SK-N-MC (cell line): Measurements from ENCODE around the gene PTPRG.

ENCODE experiments used
- DNase-seq: peaks from one replicate; pipeline ENCODE4 v3.0.0-alpha.2; 2011; ENCODE audit warnings: low read depth, low spot score
- H3K27ac ChIP-seq: fragments of 200-600 bp; sonication (generic); 2 replicates; pipeline ENCODE4 v1.5.1; 2016; ENCODE audit warnings: mixed run types
- H3K36me3 ChIP-seq: fragments of 200-600 bp; sonication (generic); 2 replicates; pipeline ENCODE4 v1.6.1; 2017; ENCODE audit warnings: antibody characterized with exemption, low read length, mixed read lengths; ENCODE audit not compliant: insufficient read depth
- H3K4me3 ChIP-seq: fragments of 200-600 bp; sonication (generic); 2 replicates; pipeline ENCODE4 v1.5.1; 2016
- H3K9ac ChIP-seq: fragments of 200-600 bp; sonication (generic); 2 replicates; pipeline ENCODE4 v1.8.0; 2017; ENCODE audit warnings: mixed run types, mixed read lengths; ENCODE audit not compliant: insufficient read length
- H3K9me3 ChIP-seq: fragments of 200-600 bp; sonication (generic); 2 replicates; pipeline ENCODE4 v1.6.1; 2017; ENCODE audit warnings: low read depth, mild to moderate bottlenecking, antibody characterized with exemption, low read length, moderate library complexity, mixed read lengths
- EZH2 ChIP-seq: fragments of 200-600 bp; sonication (generic); IDR thresholded peaks from one replicate; pipeline ENCODE4 v1.6.1; 2017; ENCODE audit warnings: antibody characterized with exemption
- FOXP2 ChIP-seq: optimal IDR thresholded peaks from 2 replicates; pipeline ENCODE3; 2011; ENCODE audit warnings: mild to moderate bottlenecking, moderate library complexity; ENCODE audit not compliant: insufficient read depth; ENCODE audit errors: extremely low read length, control extremely low read depth
- POLR2AphosphoS5 ChIP-seq: IDR thresholded peaks from 2 replicates; pipeline ENCODE4 v1.6.1; 2012; ENCODE audit warnings: mild to moderate bottlenecking, low read depth, low read length, borderline replicate concordance

Gene PTPRG

DNA sequence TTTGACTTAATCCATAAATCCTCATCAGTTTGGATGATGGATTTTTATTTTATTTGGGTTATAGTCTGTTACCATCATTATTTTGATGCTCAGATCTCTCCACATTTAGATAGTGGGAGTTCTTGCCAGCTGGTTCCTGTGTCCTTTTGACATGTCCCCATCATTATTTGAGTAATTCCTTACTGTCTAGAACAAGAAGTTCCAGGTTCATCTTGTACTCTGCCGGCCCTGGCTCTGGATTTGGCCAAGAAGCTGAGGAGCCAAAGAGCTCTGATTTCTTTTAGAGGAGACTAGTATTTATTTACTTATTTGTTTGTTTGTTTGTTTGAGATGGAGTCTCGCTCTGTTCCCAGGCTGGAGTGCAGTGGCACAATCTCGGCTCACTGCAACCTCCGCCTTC lies 54.3 kb downstream of the PTPRG start:
- Histone ChIP-seq H3K9ac (no peak overlapping the region), H3K4me3 (no peak overlapping the region), H3K9me3 (no peaks in the 10 kb centered on the region), H3K27ac (no peak overlapping the region), H3K36me3 (no peaks in the 10 kb centered on the region)
- no peak for DNase-seq
- TF ChIP-seq EZH2 (no peak), POLR2AphosphoS5 (no peak), FOXP2 (no peak)

GRCh38 chr3:61616586-61616985 lies 55.2 kb downstream of the PTPRG start:
- no peak for DNase-seq
- no peak overlapping the region for H3K27ac ChIP-seq
- TF ChIP-seq POLR2AphosphoS5 (no peak), EZH2 (no peak), FOXP2 (no peak)

DNA sequence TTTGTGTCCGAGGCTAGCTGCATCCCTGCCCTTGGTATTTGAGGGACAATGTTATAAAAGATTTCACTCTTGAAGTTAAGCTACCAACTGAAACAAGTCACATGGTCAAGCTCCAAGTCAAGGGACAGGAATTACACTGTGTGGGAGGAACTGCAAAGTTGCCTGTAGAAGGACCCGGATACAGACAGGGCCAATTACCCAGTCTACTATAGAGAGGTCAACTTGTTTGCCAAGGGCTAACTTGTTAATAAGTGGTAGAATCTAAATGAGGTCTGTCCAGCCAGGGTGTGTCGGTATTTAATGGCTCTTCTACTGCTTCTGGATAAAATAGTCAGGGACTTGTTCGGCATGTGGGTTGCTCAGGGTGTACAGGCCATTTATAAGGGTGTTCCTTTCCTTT lies 55.7 kb downstream of the PTPRG start:
- H3K27ac ChIP-seq = no peak overlapping the region
- no peak for DNase-seq
- H3K9me3 ChIP-seq = no peaks in the 10 kb centered on the region
- no peak overlapping the region for H3K4me3 ChIP-seq
- H3K36me3 ChIP-seq = no peaks in the 10 kb centered on the region
- TF ChIP-seq FOXP2 (no peak), POLR2AphosphoS5 (no peak), EZH2 (no peak)
- no peak overlapping the region for H3K9ac ChIP-seq

More at GRCh38 chr3:61616586-61616985, 55.2 kb downstream of the PTPRG start:
- Histone ChIP-seq H3K9ac (no peak overlapping the region), H3K4me3 (no peak overlapping the region), H3K9me3 (no peaks in the 10 kb centered on the region), H3K36me3 (no peaks in the 10 kb centered on the region)

- DNase-seq = no peak
- H3K36me3 ChIP-seq = no peaks in the 10 kb centered on the region
- H3K27ac ChIP-seq = no peak overlapping the region
- H3K9ac ChIP-seq = no peak overlapping the region
- H3K9me3 ChIP-seq = no peaks in the 10 kb centered on the region
- H3K4me3 ChIP-seq = no peak overlapping the region
- TF ChIP-seq EZH2 = no peak
Measured at GRCh38 chr3:61617651-61618050, 56.3 kb downstream of the PTPRG start.

DNA sequence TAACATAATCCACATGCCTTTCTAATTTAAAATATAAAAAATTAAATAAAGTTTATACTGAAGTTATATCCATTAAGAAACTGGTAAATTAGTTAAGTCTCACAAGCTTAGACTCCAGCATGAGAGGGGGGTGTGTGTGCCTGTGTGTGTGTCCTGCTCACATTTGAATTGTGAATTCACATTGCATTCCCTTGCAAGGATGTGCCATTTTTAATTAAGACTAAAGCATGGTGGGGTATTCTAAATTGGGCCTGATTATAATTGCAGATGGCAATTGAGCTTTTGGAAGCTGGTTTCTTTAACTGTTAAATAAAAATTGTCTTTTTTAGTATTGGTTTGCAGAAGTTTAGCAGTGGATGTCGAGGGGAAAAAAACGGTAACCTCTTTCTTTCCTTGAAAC lies 56.9 kb downstream of the PTPRG start:
- Histone ChIP-seq H3K9me3 (no peaks in the 10 kb centered on the region), H3K4me3 (no peak overlapping the region), H3K27ac (no peak overlapping the region), H3K9ac (no peak overlapping the region), H3K36me3 (no peaks in the 10 kb centered on the region)
- DNase-seq = no peak
- TF ChIP-seq FOXP2 = no peak

DNA sequence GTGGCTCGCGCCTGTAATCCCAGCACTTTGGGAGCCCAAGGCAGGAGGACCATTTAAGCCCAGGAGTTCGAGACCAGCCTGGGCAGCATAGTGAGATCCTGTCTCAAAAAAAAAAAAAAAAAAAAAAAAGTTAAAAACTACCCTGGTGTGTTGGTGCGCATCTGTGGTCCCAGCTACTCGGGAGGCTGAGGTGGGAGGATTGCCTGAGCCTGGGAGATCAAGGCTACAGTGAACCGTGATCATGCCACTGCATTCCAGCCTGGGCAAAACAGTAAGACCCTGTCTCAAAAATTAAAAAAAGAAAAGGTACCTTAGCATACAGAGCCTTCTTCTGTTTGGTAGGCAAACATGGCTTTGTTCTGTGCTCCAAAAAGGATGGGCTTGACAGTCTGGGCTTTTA lies 57.5 kb downstream of the PTPRG start:
- no peaks in the 10 kb centered on the region for H3K9me3 ChIP-seq
- no peak overlapping the region for H3K27ac ChIP-seq
- DNase-seq = no peak
- no peak overlapping the region for H3K4me3 ChIP-seq
- TF ChIP-seq POLR2AphosphoS5 (no peak), FOXP2 (no peak), EZH2 (no peak)
- H3K9ac ChIP-seq = no peak overlapping the region
- H3K36me3 ChIP-seq = no peaks in the 10 kb centered on the region

DNA sequence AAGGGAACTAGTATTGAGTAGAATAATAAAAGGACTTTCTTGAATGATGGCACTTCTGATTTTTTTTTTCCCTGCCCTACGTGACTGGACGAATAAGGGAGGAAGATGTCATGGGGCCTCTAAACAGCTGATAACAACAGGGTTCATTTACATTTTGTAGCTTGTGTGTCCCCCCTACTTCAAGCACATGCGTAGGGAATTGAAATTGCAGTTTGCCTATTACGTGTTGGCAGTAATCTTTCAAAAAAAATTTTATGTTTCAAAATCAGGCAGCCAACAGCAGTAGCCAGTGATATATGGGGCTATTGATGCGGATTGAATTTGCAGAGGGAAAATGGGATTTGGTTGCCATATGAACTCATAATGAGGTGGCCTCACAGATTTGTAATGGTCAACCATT lies 58.7 kb downstream of the PTPRG start:
- no peak for DNase-seq
- no peaks in the 10 kb centered on the region for H3K9me3 ChIP-seq
- H3K4me3 ChIP-seq = no peak overlapping the region
- no peak for TF ChIP-seq EZH2
- TF ChIP-seq FOXP2 = no peak
- TF ChIP-seq POLR2AphosphoS5 = no peak
- no peaks in the 10 kb centered on the region for H3K36me3 ChIP-seq
- no peak overlapping the region for H3K27ac ChIP-seq
- no peak overlapping the region for H3K9ac ChIP-seq

DNA sequence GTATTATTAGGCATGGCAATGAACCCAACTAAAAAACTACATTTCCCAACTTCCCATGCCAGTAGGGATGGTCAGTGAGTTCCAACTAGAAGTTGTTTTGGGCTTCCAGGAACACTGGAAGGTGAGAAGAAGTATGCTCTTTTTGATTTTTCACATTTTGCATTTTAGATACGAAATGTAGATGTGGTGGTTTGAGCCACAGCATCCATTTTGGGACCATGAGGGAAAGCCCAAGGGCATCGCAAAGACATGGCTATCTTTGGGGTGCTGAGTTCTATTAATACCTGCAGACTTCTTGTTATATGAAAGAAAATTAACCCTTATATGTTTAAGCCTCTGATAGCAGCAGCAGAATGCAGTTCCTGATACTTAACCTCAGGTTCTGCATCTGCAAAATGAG lies 62.9 kb downstream of the PTPRG start:
- DNase-seq = no peak
- no peaks in the 10 kb centered on the region for H3K36me3 ChIP-seq
- no peak for TF ChIP-seq FOXP2
- no peak for TF ChIP-seq POLR2AphosphoS5
- TF ChIP-seq EZH2 = no peak
- no peak overlapping the region for H3K27ac ChIP-seq
- H3K9ac ChIP-seq = no peak overlapping the region
- no peak overlapping the region for H3K4me3 ChIP-seq
- H3K9me3 ChIP-seq = no peaks in the 10 kb centered on the region

DNA sequence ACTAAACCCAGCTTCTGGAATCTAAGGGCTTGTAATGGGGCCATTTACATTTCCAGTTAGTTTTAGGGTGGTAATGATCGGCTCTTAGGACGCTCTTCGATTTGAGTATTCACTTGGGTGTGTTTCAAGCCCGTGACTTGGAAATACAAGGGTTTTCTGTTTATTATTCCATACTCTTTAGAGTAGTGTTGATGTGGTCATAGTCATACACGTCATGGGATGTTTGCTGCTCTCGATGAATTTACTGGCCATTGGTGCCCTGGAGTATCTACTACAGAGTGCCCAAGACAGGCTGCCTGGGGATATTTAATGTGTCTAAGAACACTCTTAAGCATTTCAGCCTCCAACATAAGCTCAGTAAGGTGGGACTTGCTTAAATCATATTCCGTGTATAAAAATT lies 64.1 kb downstream of the PTPRG start:
- DNase-seq = no peak
- no peak for TF ChIP-seq POLR2AphosphoS5
- TF ChIP-seq EZH2 = no peak
- no peaks in the 10 kb centered on the region for H3K9me3 ChIP-seq
- no peak overlapping the region for H3K9ac ChIP-seq
- no peak overlapping the region for H3K27ac ChIP-seq
- no peaks in the 10 kb centered on the region for H3K36me3 ChIP-seq
- H3K4me3 ChIP-seq = no peak overlapping the region

DNA sequence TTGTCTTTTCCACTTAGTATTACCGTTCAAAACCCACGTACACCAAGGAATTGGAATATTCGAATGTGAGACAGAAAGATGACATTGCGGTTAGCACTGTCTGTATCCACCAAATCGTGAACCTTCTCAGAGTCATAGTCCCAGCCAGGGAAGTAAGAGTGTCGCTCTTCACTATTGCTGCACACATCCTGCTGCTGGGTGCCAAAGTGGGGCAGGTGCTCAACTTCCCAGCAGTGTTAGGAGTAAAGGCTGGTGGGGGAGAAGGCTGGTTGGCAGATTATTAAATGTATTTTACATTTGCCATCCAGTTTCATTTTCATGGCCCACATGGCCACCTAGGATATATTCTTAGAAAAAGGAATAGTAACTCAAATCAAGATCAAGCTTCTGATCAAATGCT lies 65.1 kb downstream of the PTPRG start:
- DNase-seq = no peak
- H3K9ac ChIP-seq = no peak overlapping the region
- H3K27ac ChIP-seq = no peak overlapping the region
- H3K9me3 ChIP-seq = no peaks in the 10 kb centered on the region
- TF ChIP-seq FOXP2 (no peak), EZH2 (no peak), POLR2AphosphoS5 (no peak)
- no peak overlapping the region for H3K4me3 ChIP-seq
- no peaks in the 10 kb centered on the region for H3K36me3 ChIP-seq
